Cerebellar cortex (tissue), 1 donor: ENCODE measurements around the gene NRXN2.

Source experiments
- DNase-seq: peaks from one replicate; pipeline ENCODE4 v3.0.0-alpha.2; 2015; ENCODE audit warnings: low spot score

NRXN2 gene

DNA sequence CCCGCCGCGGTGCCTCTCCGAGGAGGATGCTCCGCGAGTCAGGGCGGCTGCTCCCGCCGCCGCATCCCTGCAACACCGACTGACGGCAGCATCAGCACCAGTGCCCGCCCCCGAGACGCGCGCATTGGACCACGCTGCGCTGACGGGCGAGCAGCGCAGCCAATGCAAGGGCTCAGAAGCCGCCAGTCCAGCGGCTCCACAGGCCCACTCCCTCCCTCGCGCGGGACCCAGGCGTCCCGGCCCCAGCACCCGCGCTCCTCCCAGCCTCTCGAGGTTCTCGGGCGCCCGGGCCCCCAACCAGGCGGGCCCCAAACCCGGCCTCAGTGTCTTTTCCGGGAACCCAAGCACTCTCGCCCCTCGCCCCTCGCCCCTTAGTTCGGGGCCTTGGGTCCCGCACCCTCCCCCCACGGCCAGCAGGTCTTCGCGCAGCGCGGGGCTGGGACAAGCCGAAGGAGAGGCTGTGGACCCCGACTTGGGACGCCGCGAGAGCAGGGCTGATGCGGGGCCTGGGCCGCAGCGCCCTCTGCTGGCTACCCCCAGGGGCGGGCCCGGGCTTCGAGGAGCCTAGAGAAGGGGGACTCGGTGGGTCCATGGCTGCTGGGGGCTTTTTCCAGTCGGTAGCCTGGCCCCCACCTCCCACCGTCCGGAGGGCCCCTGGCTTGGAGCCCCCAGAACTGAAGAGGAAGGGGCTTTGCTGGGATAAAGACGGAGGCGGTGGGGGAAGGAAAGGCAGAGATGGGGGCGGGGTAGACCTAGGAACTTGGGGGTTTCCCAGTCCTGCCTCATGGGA lies at the start of gene NRXN2:
NRXN2 (minus strand) TSS at position 81 of the 790 bp plus-strand sequence. CDS start 9,498 bp downstream, outside the sequence.
- DNase-seq, result peak; percentile 95

DNA sequence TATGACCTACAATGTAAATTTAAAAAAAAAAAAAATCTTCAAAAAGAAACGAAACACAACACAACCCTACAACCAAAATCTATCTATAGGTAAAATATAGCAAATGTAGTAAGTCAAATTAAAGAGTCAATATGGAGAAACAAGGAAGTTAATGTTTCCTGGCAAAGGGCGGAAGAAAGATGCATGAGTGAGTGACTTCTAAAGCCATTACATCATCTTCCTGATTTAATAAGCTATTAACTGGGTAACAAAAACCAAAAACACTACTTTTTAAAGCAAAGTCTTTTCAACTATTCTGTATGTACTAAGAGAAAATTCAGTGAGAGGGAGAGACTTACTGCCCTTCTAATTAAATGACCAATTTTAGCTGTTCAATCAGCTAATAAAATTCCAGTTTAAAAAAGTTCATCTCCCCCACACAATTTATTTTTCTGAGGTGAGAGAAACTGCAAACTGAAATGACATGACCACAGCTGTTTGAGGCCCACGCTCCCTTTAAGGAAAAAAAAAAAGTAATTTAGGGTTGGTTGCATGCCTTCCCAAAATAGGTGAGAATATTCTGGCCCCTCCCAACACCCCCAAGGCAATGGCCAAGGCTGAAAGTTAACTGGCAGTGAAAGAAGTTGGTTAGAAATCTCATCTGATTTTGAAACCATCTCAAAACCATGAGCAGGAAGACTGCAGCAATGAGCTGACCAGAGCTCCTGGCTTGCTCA lies 49.5 kb upstream of the NRXN2 start:
- no peak for DNase-seq

GRCh38 chr11:64771861-64772260 lies 48.9 kb upstream of the NRXN2 start:
- no peak for DNase-seq

DNA sequence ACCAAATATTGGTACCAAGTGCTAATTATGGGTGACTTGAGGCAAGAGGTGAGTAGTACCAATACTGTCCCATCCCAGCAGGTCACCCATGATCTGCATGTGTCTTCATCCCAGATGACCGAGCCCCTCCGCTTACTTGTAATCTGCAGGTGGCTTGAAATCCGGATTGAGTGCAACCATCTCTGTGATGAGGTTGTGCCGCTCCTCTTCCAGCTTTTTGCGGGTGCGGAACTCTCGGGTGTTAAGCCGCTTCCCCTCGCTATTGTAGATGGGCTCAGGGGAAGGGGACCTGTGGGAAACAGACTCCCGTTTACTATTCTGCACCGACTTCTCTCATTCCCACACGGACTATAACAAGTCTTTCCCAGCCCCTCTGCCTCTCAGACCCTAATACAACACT lies 47.1 kb upstream of the NRXN2 start:
- no peak for DNase-seq

DNA sequence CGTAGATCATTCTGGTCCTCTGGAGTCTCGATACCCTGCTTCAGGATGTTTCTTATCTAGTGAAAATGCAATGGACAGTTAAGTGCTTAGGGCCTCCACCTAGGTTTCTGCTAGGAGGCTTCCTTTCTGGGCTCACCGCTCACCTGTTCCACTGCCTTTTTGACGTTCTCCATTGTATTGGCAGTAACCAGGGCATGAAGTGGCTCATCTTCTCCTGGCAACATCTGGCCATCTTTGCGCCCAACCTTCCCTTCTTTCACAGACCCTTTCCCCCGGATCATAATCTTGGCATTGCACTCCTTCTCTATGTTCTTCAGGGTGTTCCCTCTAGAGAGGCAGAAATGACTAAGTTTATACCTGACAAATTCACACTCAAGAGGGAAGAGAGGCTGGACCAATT lies 46.3 kb upstream of the NRXN2 start:
- no peak for DNase-seq

DNA sequence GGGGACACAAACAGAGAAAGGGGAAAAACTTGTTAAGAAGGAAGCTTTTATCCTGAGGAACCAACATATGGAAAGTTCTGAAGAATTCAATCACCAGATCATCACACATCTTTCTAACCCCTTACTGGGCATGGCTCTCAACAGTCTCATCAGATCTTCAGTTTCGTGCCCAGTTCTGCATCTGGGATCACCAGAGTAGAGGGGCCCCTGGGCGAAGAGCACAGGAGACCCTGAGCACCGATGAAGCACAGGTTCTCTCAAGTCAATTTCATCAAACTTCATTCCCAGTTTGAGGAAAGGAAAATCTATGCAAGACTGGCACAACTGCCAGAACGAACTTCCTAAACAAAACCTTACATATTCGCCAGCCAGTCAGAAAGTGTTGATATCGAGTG lies 45.3 kb upstream of the NRXN2 start:
- no peak for DNase-seq

GRCh38 chr11:64767344-64768299 lies 44.6 kb upstream of the NRXN2 start:
- peak; percentile 75 for DNase-seq

- no peak for DNase-seq
Measured at GRCh38 chr11:64766881-64767280, 43.9 kb upstream of the NRXN2 start.

GRCh38 chr11:64765851-64766665 lies 43.1 kb upstream of the NRXN2 start:
- DNase-seq, result no peak

DNA sequence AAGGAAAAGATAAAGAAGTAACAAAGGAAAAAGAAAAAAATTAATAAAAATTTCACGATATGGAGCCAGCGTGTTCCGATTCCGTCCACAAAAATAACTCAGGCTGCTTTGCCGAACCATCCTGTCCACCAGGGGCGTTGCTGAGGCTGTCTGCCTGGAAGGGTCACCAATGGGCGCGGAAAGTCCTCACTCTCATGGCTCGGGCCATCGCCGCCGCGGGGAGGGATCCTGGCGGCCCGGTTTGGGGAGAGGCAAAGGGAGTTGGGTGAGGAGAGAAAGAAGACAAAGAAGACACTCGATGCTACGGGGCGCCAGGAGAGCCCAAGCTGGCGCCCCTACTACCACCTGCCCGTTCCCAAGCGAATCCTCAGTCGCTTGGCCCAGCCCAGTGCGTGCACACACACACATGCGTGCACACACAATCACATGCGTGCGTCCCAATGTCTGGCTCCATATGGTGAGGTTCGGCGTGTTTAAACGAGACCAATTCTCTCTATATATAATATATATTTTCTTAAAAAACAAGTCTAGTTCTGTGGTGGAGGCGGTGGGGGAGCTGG lies 42.4 kb upstream of the NRXN2 start:
- peak; percentile 42 for DNase-seq

GRCh38 chr11:64764753-64765152 lies 41.8 kb upstream of the NRXN2 start:
- no peak for DNase-seq

DNA sequence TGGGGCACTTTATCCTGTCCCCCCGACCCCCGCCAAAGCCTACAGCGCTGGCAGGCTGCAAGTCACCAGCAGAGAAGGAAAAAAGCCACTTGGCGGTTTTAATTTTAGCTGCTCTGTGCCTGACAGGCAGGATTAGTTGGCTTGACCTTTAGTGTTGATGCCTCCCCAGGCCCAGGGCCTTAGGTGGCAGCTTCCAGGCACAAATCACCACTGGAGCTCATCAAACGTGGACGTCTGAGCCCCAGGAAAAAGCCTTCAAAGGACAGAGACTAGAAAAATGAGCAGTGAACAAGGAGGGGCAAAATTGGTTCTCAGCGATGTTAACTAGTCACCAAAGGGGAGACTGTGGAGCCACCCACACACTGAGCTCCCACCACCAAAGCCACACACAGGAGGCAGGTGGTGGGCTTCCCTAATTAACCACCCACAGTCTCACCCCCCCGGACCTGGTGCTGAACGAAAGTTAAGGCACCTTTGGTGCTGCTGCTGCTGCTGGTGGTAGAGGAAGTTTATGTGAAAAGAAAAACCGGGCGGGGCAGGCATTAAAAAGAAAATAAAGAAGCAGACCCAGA lies 41.1 kb upstream of the NRXN2 start:
- no peak for DNase-seq

DNA sequence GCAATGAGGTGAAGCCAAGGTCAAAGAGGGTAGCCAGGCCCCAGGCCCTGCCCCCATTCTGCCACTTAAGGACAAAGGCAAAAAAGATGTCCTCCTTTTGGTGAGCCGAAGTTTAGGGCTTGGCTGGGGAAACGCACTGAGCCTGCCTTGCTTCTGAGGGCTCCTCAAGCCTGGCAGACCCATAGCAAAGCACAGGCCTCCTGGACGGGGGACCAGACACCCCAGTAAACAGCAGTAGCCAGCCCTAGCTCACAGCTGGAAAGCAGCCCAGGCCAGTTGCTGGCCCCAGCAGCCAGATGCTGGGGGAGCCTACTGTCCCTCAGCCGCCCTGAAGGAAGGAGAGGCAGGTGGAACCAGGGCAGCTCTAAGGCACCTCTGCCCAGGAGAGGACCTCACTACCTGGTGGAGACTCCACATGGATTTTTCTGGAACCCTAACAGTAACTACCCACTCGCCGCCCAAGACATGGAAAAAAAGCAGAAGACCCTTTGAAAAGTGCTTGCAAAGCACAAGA lies 40.6 kb upstream of the NRXN2 start:
- DNase-seq, result no peak

- peak; percentile 53 for DNase-seq
Measured at GRCh38 chr11:64762674-64763525, 39.9 kb upstream of the NRXN2 start.

DNA sequence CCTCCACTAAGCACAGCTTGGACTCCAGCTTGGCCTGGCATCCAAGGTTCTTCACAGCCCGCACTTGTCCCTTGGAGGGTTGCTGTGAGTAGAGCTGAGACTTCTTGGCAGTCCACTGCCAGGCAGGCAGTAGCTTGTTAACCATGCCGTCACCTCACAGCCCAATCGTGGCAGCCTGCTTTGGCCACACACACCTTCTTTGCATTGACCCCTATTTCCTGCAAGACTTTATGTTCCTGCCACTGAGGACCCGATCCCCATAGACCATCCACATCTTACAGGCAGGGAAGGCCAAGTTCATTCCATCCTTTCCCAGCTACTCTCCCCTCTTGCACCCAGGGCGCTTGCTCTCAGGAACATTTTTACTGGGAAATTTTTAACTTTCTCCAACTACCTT lies 39.3 kb upstream of the NRXN2 start:
- DNase-seq, result peak; percentile 61

DNA sequence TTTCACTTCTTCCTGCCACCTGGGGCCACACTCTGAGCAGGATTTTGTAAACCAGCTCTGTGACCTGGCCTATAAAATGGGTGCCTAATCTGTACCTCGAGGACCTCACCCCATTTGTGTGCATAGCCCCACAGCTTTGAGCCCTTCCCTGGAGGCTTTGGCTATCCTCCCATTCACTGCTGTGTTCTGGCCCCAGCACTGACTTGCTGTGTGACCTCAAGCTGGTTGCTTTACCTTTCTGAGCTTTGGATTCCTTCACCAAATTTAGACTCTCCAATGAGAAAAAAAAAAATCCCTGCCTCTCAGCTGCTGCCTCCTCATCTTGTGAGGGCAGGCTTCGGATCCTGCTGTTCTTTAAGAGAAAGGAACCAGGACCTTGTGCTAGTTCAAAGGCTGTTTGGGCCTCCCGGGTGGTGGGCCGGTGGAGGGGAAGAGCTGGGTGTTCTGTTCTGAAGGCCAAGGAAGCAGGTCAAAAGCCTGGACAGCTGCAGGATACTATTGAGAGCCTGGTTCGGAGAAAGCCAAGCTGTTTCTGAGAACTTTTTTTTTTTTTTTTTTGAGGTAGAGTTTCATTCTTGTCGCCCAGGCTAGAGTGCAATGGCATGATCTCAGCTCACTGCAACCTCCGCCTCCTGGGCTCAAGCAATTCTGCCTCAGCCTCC lies 37.9 kb upstream of the NRXN2 start:
- peak; percentile 37 for DNase-seq

DNA sequence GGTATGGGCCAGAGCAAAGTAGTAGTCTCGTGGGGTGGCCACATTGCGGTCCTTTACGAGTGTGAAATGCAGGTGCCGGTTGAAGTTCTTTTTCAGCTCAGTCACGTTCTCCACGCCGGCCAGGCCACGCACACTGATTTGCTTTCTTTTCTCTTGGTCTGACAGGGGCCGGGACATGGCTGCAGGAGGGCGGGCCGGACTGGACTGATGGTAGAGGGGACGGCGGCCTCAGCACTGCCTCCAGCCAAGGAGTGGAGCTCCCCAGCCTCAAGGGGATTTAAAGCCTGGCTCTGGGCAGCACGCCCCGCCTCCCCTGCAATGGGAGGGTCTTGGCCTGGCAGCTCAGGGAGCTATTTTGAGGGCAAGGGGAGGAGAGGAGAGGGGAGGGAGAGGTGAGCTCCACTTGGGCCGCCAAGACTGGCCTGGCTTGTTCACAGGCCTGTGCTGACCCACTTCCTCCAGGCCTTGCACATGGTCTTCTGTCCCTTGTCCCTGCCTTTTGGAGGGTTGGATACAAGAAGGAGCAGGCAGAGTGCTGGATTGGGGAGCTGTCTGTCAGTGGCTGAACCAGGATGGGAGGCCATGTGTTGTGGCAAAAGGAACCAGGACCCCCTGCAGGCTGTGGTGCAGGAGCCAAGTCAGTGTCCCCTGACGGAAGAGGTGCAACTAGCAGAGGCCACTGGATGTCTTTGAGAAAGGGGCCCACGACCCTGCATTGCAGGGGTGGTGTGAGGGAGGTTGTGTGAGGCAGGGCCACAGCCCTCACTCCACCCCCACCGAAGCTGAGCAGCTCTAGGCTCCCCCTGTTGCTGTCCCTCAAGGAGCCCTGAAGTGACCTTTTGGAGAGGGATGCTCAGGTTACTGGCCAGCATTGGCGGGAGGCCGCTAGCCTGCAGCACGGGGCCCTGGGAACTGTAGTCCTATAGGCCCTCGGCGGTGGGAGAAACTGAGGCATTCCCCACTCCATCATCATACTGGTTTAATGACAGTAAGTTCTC lies 37.0 kb upstream of the NRXN2 start, which contains the start of gene PYGM:
PYGM (minus strand) TSS at position 253 of the 998 bp plus-strand sequence; CDS start at position 177, 76 bp downstream.
- peak; percentile 88 for DNase-seq
